ENCODE measurements around the gene DXO.
"Not testable (repeated sequence)": the region's sequence is repeated elsewhere in the genome, so short reads cannot be mapped to it uniquely, and the experiment has no call there.

DNA sequence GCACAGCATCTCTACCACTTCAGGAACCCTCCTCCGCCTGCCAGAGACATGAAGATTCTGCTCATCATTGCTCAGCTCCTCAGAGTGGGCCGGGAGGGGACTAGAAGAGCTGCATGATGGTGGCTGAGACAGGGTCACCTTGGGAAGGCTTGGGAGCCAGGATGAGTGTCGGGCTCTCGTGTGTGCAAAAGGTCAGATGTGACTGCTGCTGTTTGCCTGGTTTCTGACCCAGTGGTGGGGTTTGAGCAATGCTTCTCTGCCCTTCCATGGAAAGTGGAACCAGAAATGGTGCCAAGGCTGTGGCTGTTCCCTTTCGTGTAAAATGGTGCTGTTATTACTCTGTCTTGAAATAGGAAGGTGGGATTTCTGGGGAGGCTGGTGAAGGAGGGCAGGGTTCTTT is 9.1 kb upstream of the DXO start:
- TF ChIP-seq, protein P1, sequence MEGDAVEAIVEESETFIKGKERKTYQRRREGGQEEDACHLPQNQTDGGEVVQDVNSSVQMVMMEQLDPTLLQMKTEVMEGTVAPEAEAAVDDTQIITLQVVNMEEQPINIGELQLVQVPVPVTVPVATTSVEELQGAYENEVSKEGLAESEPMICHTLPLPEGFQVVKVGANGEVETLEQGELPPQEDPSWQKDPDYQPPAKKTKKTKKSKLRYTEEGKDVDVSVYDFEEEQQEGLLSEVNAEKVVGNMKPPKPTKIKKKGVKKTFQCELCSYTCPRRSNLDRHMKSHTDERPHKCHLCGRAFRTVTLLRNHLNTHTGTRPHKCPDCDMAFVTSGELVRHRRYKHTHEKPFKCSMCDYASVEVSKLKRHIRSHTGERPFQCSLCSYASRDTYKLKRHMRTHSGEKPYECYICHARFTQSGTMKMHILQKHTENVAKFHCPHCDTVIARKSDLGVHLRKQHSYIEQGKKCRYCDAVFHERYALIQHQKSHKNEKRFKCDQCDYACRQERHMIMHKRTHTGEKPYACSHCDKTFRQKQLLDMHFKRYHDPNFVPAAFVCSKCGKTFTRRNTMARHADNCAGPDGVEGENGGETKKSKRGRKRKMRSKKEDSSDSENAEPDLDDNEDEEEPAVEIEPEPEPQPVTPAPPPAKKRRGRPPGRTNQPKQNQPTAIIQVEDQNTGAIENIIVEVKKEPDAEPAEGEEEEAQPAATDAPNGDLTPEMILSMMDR (IDR thresholded peaks at IDR 0.05), result not testable (repeated sequence)
- TF ChIP-seq POLR2A (IDR thresholded peaks at IDR 0.05), result not testable (repeated sequence)

All from heart left ventricle (tissue), 13 donors.